OCI-LY3 (cell line): ENCODE results near the gene AHCYL2.

Experiments used
- EZH2phosphoT487 ChIP-seq: fragments of 200-600 bp; shearing (Covaris generic); IDR thresholded peaks from 2 replicates; pipeline ENCODE4 v1.6.1; 2018; ENCODE audit warnings: antibody characterized with exemption, mixed run types, low read depth
- TF ChIP-seq, protein P1 (sequence below): fragments of 200-600, 300-600 bp; sonication (generic); IDR thresholded peaks from 2 replicates; pipeline ENCODE4 v1.5.1; 2014; ENCODE audit warnings: antibody characterized with exemption, low read length, low read depth

DNA sequence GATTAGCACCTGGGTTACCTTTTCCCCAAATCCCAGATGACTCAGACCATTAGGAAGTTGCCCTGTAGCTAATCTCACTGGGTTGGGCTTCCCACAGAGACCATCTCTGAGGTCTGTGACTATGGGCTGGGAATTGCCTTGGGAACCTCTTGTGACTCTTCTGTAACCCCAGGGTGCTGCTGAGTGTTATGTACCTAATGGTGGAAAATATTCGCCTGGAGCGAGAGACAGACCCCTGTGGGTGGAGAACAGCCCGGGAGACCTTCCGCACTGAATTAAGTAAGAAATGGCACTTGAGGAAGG lies 229.4 kb downstream of the AHCYL2 start:
- TF ChIP-seq, protein P1, sequence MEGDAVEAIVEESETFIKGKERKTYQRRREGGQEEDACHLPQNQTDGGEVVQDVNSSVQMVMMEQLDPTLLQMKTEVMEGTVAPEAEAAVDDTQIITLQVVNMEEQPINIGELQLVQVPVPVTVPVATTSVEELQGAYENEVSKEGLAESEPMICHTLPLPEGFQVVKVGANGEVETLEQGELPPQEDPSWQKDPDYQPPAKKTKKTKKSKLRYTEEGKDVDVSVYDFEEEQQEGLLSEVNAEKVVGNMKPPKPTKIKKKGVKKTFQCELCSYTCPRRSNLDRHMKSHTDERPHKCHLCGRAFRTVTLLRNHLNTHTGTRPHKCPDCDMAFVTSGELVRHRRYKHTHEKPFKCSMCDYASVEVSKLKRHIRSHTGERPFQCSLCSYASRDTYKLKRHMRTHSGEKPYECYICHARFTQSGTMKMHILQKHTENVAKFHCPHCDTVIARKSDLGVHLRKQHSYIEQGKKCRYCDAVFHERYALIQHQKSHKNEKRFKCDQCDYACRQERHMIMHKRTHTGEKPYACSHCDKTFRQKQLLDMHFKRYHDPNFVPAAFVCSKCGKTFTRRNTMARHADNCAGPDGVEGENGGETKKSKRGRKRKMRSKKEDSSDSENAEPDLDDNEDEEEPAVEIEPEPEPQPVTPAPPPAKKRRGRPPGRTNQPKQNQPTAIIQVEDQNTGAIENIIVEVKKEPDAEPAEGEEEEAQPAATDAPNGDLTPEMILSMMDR = no peak
- TF ChIP-seq EZH2phosphoT487 = no peak
